Uterus (tissue), 2 donors: ENCODE data around the gene SCD.

Experiments used
- CTCF ChIP-seq, 4 experiments: fragments of 200-600 bp in 2 of 4; fragments of 450-650 bp in 2 of 4; sonication (generic) in 2 of 4; IDR thresholded peaks; one replicate each; pipeline ENCODE4 v1.5.1; 2016 to 2019; ENCODE audit warnings: antibody characterized with exemption in 4 of 4, mild to moderate bottlenecking in 2 of 4, moderate library complexity in 1 of 4
- POLR2A ChIP-seq, 2 donors: fragments of 450-650 bp; IDR thresholded peaks; one replicate each; pipeline ENCODE4 v1.6.1; 2016; ENCODE audit warnings: antibody characterized with exemption in 2 of 2, mild to moderate bottlenecking in 1 of 2, moderate library complexity in 1 of 2

DNA sequence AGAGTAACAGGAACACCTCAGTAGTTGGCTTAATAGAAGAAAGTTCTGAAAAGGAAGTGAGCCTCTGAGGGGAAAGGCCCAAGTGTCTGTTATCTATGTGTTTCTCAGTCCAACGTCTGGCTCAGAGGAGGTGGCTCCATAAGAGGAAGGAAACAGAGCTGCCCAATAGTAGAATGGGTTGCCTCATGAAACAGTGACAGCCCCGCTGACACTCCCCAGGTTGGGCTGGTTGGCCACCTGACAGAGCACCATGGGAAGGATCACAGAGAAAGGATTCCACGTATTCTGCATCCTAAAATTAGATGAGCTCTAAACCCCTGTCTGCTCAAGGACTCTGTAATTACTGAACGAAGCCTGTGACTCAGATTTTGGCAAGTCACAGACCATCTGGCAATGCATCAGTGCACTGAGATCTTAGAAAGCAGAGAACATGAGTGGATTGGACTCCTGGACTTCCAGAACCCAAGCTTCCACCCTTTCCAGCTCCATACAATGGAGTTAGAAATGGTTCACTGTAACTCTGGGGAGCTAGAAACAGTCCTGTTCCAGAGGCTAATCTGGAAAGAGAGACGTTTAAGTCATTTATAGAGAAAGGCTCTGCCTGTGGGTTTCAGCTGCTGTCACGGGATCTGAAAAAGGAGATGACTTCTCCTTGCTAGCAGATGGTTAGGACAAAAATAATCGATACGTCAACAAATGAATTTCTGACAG, 19.9 kb upstream of the SCD start:
- no peak for TF ChIP-seq POLR2A (IDR thresholded peaks at IDR 0.05)
- no peak for TF ChIP-seq CTCF (IDR thresholded peaks at IDR 0.05)
